Esophagus muscularis mucosa (tissue), 4 donors: ENCODE results near the gene SCARF2. TPM values are rescaled to one million over a fixed set of nuclear protein-coding genes. Genes with fewer than 3 reads are reported as not detected.

Experiments used
- DNase-seq: peaks from one replicate; pipeline ENCODE4 v3.0.0-alpha.2; 2017; ENCODE audit errors: extremely low spot score
- H3K27ac ChIP-seq, 4 donors: fragments of 200-600 bp; sonication (generic); replicated peaks in 1 of 4; 1 replicate in 3 of 4; 2 replicates in 1 of 4; pipeline ENCODE4 v1.5.1; 2016 to 2019; ENCODE audit warnings: mild to moderate bottlenecking in 1 of 4
- H3K27me3 ChIP-seq, 4 donors: fragments of 200-600 bp; sonication (generic); one replicate each; pipeline versions ENCODE4 v1.5.1 to v1.6.0; 2016 to 2019
- H3K36me3 ChIP-seq, 4 donors: fragments of 200-600 bp; sonication (generic); one replicate each; pipeline ENCODE4 v1.5.1; 2016 to 2019
- H3K4me1 ChIP-seq, 4 donors: fragments of 200-600 bp; sonication (generic); one replicate each; pipeline ENCODE4 v1.5.1; 2016 to 2019
- H3K4me3 ChIP-seq, 4 donors: fragments of 200-600 bp; sonication (generic); 1 replicate in 2 of 4; 2 replicates in 2 of 4; pipeline ENCODE4 v1.5.1; 2016 to 2019; ENCODE audit warnings: mild to moderate bottlenecking in 4 of 4, moderate library complexity in 1 of 4
- H3K9me3 ChIP-seq, 4 donors: fragments of 200-600 bp; sonication (generic); 1 replicate in 3 of 4; 2 replicates in 1 of 4; pipeline ENCODE4 v1.5.1; 2016 to 2019
- EP300 ChIP-seq: sonication (generic); formaldehyde crosslinking; IDR thresholded peaks from one replicate; pipeline ENCODE4 v1.6.1; 2017; ENCODE audit warnings: antibody characterized with exemption
- POLR2A ChIP-seq: fragments of 450-650 bp; IDR thresholded peaks from one replicate; pipeline ENCODE4 v1.6.1; 2017; ENCODE audit warnings: antibody characterized with exemption, moderate library complexity, mild to moderate bottlenecking, low read depth
- POLR2AphosphoS5 ChIP-seq, 2 donors: sonication (generic); formaldehyde crosslinking; IDR thresholded peaks; one replicate each; pipeline ENCODE4 v1.6.1; 2017; ENCODE audit warnings: antibody characterized with exemption in 2 of 2
- WGBS: methylation state at CpG from one replicate; pipeline ENCODE4 v1.1.5; 2018; 5-methylcytosine and 5-hydroxymethylcytosine counted together
- intact Hi-C: fragments of 100-400 bp; cut with DNase I; formaldehyde crosslinking; loops from one replicate; pipeline ENCODE4 v1.15.1; 2023
- total RNA-seq, 4 donors: library from RNA; depleted of rRNA; stranded (reverse); fragments of >200 nt; gene quantifications; one replicate each; pipeline versions ENCODE4 v1.1.0 to v1.2.1, GENCODE V29; 2016
- TF ChIP-seq, protein P1 (sequence below), 3 experiments: fragments of 200-600 bp in 2 of 3; fragments of 450-650 bp in 1 of 3; sonication (generic) in 2 of 3; IDR thresholded peaks; one replicate each; pipeline ENCODE4 v1.5.1; 2017 to 2019; ENCODE audit warnings: antibody characterized with exemption in 3 of 3, mild to moderate bottlenecking in 2 of 3, moderate library complexity in 1 of 3

The SCARF2 gene
- total RNA-seq, 4 donors from 2014 or later, result 14.5 to 31.6 (median 22.2) TPM

DNA sequence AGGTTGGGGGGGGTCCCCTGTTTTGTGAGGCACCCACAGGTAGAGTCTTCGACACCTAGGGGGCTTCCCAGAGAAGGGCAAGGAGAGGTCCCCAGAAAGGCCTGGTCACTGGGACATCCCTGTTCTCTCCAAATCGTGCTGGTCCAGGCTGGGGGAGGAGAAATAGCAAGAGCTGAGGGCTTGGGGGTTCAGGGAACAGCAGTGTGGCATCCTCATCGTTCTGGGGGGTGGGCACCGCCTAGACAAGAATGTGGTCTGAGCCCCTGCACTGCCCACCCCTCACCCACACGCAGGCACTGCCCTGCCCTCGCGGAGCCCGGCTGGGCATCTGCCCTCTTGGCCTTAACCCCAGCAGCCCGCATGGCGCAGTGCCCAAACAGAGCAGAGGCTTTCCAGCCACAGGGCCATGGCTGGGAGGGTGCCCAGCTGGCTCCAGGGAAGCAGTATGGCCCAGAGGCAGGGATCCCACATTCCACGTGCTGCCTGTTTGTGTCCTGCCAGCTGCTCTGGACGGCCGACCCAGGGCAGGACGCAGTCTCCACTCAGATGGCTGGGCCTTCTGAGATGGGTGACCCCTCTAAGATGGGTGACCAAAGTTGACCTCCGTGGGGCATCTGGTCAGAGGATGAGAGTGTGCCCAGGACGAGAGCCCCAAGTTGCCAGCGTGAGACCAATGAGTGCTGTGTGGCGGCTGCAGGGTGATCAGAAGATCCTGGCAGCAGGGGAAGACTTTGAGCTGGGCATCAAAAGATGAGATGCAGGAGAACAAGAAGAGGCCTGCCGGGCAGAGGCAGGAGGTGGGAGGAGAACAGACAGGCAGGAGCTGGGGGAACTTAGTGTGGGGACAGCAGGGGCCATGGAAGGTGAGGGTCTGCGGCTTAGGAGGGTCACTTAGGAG, 14.4 kb downstream of the SCARF2 start:
- Histone ChIP-seq H3K27me3 (peaks cover 0 to 9% (median 0%) of the 10 kb centered on the region in 4 donors), H3K4me1 (peaks cover 16 to 40% (median 30%) of the 10 kb centered on the region in 4 donors), H3K9me3 (no peaks in the 10 kb centered on the region), H3K36me3 (peaks cover 5 to 35% (median 19%) of the 10 kb centered on the region in 4 donors), H3K27ac (peak overlapping the region; percentile 22 to 50 (median 26)), H3K4me3 (no peak overlapping the region)
- intact Hi-C loops, result no loop called here
- TF ChIP-seq POLR2AphosphoS5 (IDR thresholded peaks at IDR 0.05), result peak in 1 of 2 donors; percentile 19
- no peak for TF ChIP-seq POLR2A
- 48% methylated on average over 12 of the region's 20 CpGs for WGBS
- no peak for DNase-seq

DNA sequence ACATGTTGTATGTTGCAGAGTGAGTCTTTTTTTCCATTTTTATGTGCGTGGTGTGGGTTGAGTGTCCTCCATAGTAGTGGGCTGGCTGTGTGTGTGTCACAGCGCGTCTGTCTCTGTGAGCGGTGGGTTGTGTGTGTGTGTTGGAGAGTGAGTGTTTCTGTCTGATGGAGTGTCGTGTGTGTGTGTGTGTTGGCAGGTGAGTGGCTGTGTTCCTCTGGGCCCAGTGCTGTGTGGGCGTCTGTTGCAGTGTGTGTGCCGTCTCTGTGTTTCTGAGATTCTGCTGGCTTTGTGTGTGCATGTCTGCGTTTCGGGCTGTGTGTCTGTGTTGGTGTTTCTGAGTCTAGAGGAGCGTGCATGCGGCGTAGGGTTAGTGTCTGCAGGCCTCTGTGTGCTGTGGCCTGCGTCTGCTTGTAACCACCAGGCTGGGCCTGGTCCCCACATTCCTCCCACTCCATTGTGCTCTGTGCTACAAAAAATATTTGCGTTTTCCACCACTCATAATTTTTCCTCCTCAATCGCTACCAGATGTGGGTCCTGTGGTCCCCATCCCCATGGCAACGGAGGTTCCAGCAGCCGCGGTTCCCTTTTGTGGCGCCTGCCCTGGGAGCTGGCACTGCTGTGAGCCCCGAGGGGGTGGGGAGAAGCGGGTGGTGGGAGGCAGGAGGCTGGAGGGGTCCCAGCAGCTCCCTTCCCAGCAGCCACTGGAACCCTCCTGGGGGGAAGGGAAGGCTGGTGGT, 15.2 kb downstream of the SCARF2 start:
- Histone ChIP-seq H3K27me3 (peaks cover 0 to 9% (median 0%) of the 10 kb centered on the region in 4 donors), H3K27ac (peak overlapping the region in 3 of 4 donors; percentile 3 to 50 (median 25)), H3K4me1 (peaks cover 16 to 46% (median 33%) of the 10 kb centered on the region in 4 donors), H3K4me3 (no peak overlapping the region), H3K36me3 (peaks cover under 1 to 27% (median 13%) of the 10 kb centered on the region in 4 donors), H3K9me3 (no peaks in the 10 kb centered on the region)
- TF ChIP-seq POLR2AphosphoS5 (IDR thresholded peaks at IDR 0.05) (no peak), POLR2A (no peak), EP300 (no peak)
- TF ChIP-seq, protein P1, sequence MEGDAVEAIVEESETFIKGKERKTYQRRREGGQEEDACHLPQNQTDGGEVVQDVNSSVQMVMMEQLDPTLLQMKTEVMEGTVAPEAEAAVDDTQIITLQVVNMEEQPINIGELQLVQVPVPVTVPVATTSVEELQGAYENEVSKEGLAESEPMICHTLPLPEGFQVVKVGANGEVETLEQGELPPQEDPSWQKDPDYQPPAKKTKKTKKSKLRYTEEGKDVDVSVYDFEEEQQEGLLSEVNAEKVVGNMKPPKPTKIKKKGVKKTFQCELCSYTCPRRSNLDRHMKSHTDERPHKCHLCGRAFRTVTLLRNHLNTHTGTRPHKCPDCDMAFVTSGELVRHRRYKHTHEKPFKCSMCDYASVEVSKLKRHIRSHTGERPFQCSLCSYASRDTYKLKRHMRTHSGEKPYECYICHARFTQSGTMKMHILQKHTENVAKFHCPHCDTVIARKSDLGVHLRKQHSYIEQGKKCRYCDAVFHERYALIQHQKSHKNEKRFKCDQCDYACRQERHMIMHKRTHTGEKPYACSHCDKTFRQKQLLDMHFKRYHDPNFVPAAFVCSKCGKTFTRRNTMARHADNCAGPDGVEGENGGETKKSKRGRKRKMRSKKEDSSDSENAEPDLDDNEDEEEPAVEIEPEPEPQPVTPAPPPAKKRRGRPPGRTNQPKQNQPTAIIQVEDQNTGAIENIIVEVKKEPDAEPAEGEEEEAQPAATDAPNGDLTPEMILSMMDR (IDR thresholded peaks at IDR 0.05), result no peak
- no peak for DNase-seq
- WGBS, result 48% methylated on average over 19 of the region's 21 CpGs
- intact Hi-C loops, result no loop called here

DNA sequence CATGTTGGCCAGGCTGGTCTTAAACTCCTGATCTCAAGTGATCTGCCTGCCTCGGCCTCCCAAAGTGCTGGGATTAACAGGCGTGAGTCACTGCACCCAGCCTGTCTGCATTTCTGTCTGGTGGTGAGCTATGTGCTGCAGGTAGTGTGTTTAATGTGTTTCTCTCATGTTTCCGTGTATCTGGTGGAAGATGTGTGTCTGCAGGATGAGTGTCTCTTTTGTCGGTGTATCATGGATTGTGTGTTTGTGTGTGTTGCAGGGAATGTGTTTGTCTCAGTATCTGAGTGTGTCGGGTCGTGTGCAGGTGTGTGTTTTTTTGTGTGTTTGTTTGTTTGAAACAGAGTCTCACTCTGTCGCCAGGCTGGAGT, 16.1 kb downstream of the SCARF2 start:
- H3K36me3 ChIP-seq, result peaks cover 0 to 17% (median 7%) of the 10 kb centered on the region in 4 donors
- intact Hi-C loops, result no loop called here
- no peak for DNase-seq
- H3K9me3 ChIP-seq, result no peaks in the 10 kb centered on the region
- no peak overlapping the region for H3K27ac ChIP-seq
- whole genome bisulfite sequencing, result 90% methylated on average over 7 of the region's 7 CpGs
- TF ChIP-seq POLR2AphosphoS5 (IDR thresholded peaks at IDR 0.05) (no peak), POLR2A (no peak), EP300 (no peak)
- TF ChIP-seq, protein P1 (IDR thresholded peaks at IDR 0.05), result no peak
- peaks cover 0 to 9% (median 0%) of the 10 kb centered on the region in 4 donors for H3K27me3 ChIP-seq
- H3K4me1 ChIP-seq, result peaks cover 16 to 46% (median 33%) of the 10 kb centered on the region in 4 donors
- no peak overlapping the region for H3K4me3 ChIP-seq

DNA sequence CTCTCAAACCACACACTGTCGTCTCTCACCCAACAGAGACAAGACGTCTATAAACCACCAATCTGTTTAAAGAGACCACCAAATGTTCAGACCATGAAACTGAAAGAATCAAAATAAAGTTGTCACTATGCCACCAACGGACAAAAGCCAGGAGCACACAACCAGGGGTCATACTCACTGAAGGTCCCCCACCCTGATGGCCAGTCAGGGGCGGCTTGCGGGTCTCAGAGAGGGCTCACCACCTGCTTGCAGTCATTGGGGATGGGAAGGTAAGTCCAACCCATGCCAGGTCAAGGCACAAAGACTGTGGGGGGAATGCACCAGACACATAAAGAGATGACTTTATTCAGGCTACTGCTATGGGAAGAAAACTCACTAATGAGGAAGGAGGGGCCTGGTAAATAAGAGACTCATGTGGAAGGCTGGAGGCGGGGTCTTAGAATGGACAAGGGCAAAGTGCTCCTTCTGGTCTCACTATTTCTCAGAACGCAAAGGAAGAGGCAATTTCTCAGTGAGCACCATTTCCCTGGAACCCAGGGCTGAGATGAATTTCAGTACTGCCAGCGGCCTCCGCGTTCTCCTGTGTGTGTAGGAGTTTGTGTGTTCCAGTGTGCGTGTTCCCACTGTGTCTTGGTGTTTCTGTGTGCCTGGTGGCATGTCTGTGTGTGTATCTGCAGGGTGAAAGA, 17.3 kb downstream of the SCARF2 start:
- intact Hi-C loops, result no loop called here
- Histone ChIP-seq H3K9me3 (no peaks in the 10 kb centered on the region), H3K27me3 (peaks cover 0 to 8% (median 0%) of the 10 kb centered on the region in 4 donors), H3K36me3 (peaks cover 0 to 7% (median 2%) of the 10 kb centered on the region in 4 donors), H3K4me1 (peaks cover 16 to 39% (median 32%) of the 10 kb centered on the region in 4 donors), H3K27ac (no peak overlapping the region), H3K4me3 (no peak overlapping the region)
- WGBS, result 92% methylated on average over 11 of the region's 11 CpGs
- no peak for TF ChIP-seq POLR2AphosphoS5 (IDR thresholded peaks at IDR 0.05)
- TF ChIP-seq, protein P1 (IDR thresholded peaks at IDR 0.05), result no peak
- TF ChIP-seq POLR2A, result no peak
- TF ChIP-seq EP300, result no peak
- no peak for DNase-seq
